GM21529 (cell line): ENCODE data around the gene SLC6A3.

Experiments used
- ATAC-seq: cut with Tn5 transposase; IDR thresholded peaks from one replicate; pipeline ENCODE4 v1.9.1; 2021; ENCODE audit not compliant: unreplicated experiment

SLC6A3 gene

DNA sequence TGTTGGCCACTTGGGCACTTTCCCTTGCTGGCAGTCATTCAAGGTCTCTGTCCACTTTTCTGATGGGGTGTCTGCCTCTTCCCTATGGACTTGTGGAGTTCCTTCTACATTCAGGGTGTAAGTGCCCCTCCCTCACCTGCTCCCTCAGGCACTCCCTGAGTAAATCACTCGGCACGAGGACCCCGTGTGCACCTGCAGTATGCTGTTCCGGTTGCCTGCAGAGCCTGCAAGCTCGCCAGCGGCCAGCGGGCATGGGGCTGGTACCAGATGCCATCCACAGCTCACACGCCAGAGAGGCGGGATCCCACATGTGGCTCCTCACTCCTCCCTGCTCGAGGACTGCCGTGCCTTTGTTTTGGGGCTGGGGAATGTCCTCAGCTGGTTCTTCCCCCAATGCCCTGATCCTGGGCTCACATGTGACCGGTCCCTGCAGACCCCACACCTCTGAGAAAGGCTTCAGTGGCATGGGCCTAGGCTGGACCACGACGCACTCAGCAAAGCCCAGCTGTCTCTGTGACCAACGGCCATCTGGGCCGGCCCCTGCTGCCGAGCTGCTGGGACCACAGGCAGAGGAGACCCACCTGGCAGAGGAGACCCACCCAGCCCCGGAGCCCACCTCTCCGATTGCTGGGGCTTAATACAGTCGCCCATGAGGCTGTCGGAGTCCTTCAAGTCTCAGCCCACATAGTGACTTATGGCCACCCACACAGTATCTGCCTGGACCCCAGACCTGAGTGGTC lies 54.2 kb downstream of the SLC6A3 start:
- no peak for ATAC-seq

DNA sequence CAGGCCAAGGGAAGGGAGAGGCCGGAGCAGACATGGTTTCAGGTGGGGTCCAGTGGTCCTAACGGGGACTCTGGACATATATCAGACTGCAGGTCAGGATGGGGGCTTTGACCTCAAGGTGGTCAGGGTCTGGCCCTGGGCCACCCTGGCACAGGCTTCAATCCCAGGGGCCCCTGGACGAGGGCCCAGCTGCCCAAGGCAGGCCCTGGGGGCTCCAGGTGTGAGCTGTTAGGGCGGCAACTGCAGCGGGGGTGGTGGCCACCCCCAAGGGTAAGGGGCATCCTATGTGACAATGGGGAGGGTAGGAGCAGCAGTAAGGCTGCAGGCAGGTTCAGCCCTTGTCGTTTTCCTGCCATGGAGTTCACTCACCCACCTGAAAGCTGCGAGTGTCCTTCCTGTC lies 54.9 kb downstream of the SLC6A3 start:
- ATAC-seq: no peak

DNA sequence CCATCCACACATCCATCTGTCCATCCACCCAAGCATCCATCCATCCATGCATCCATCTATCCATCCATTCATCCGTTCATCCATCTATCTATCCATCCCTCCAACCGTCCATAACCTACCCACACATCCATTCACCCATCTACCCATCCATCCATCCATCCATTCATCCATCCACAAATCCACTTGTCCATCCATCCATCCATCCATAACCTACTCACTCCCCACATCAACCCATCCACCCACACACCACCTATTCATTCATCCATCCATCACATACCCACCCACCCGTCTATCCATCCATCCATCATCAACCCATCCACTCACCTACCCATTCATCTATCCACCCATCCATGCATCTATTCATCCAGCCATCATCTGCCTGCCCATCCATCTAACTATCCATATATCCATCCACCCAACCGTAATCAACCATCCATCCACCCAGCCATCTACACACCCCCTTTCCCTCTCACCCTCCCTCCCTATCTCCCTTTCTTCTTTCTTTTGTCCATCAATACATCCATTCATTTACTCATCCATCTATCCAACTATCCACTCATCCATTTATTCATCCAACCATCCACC lies 56.8 kb downstream of the SLC6A3 start:
- ATAC-seq: no peak

DNA sequence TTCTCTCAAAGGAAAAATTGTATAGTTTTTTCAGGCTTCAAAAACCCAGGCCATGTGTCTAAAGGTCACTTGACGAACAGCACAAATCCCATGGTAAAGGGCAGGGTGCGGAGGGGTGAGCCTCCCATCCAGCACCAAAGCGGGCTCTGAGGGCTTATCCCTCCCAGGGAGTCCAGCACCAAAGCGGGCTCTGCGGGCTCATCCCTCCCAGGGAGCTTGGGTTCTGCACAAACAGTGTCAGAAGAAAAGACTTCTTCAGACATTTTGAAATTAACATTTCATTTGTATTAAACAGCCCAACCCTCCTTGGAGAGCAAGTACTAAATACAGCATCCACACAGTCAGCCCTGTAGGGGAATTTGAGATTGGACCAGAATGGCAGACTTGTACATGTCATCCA lies 57.4 kb downstream of the SLC6A3 start:
- ATAC-seq: no peak

DNA sequence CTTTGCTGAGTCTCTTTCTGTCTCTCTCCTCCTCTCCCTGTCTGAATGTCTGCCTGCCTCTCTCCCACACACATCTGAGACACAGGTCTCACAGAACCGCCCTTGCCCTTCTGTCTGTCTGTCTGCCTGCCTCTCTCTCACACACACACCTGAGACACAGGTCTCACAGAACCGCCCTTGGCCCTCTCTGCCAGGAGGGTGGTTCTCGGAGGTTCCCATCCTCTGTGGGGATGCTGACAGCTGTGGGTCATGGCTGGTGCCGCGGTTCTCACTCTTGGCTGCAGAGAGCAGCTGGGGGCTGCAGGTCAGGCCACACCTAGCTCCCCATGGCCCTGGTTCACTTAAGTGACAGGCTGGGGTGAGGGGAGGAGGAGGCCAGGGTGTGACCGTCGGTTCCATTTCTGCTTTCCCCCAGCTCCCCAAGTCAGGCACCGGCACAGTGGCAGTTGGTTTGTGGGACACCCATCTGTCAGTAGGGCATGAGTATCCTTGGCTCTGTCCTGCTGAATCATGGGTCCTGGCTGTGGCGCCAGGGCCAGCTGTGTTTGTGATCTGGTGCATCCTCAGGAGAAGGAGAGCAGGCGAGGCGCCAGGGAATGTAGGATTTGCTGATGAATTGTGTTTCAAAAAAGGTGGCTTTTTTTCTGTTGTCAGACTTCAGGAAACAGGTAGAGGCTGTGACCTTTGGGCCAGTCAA lies 58.0 kb downstream of the SLC6A3 start:
- no peak for ATAC-seq

DNA sequence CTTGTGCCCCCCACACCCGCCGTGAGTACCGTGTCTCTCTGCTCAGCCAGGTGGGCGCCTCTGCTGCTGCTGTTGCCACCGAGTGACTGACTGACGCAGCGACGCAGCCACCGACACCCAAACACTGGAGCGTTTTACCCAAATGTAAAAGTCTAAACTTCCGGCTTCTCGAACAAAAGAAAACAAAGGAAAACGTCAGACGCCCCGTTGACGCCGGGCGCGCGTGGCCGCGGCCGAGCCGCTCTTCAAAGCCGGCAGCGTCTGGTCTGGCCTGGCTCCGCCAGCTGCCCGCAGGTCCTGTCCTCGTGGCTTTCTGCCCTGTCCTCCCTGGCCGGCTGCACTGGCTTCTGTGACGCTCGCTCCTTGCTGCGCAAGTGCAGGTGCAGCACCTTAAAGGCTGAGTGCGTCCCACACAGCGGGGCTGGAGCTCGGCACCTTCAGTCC lies 58.9 kb downstream of the SLC6A3 start:
- peak; percentile 49 for ATAC-seq

DNA sequence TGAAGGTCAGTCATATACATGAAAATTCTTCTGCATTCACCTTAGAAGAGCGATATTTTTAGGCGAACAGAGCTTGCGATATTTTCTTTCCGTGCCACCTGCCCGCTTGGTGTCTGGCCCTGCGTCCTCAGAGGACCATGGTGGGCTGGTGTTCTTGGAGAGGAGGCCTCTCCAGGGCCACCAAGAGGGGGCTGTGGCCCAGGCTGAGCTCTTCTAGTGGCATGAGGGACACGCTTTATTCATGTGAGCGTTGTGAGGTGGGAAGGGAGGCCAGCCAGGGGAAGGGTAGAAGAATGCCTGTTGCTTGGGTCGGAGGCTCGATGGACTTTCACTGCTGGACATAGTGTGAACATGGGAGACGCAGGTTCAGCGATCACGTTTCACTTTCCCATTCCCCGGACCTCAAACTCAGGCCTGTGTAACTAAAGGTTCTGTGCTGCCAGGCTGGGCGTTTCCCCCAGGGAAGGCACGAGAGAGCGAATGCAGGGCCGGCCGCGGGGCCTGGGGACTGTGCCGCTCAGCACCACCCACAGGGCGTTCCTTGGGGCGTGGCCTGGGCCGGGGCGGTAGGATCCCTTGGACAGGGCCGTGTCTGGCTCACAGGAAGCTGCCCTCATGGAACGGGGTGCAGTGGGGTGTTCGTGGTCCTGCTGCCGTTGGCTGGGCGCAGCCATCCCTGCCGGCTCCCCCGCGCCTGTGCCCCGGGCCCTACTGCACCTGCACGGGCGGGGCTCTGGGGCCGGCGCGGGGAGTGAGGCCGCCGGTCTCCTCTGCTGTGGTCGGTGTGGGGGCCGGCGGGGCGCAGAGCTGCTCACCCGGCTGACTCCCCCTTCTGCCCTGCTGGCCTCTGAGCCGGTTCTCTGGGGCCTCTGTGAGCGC lies 59.6 kb downstream of the SLC6A3 start:
- ATAC-seq: peak; percentile 97

DNA sequence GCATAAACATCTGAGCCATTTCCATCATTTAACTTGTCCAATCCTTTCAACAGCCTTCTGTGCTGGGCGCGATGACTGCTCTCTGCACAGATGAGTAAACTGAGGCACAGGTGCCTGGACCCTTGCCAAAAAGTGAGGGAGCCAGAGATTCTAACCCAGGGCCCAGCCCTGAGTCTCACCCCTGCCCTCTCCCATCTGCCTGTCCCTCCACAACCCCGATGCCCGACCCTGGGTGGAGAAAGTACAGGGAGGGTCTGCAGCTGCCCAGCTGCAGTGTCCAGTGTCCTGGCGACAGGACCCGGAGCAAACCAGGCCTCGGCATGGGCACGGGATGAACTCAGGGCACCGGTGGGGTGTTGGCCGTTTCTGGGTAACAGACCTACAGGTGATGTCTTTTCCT lies 60.7 kb downstream of the SLC6A3 start:
- ATAC-seq: no peak

DNA sequence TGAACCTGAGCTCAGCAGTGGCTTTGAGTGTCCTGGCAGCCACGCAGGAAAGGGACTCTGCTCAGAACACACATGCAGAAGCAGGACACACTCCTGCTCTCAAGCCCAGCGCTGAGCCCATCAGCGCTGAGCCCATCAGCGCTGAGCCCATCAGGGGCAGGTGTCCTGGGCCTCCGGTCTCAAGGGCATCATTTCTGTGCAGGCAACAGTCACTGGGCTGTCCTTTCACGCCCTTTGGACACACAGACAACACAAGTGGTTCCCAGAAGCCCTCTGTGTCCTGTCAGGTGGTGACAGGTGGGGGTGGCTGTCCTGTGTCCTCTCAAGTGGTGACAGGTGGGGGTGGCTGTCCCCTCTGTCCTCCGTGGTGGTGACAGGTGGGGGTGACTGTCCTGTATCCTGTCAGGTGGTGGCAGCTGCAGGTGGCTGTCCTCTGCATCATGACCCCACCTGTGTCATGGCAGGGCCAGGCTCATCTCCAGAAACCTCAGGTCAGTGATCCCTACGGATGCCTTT lies 61.3 kb downstream of the SLC6A3 start:
- no peak for ATAC-seq

DNA sequence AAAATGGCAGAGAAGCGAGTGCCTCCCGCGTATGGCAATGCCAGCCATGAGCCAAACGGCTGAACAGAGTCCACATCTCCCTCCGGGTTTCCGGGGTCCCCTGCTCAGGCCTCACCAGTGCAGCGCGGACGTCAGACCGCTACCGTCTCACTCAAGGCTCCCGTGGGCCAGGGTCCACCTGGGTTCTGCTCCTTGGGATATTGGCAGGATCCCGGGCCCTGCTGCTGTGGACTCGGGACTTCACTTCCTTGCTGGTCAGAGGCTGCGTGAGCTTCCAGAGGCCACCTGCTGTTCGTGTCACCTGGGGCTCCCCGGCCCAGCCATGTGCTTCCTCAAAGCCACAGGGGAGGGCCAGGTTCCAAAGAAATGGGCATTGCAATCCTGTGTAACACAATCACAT lies 61.9 kb downstream of the SLC6A3 start:
- no peak for ATAC-seq

DNA sequence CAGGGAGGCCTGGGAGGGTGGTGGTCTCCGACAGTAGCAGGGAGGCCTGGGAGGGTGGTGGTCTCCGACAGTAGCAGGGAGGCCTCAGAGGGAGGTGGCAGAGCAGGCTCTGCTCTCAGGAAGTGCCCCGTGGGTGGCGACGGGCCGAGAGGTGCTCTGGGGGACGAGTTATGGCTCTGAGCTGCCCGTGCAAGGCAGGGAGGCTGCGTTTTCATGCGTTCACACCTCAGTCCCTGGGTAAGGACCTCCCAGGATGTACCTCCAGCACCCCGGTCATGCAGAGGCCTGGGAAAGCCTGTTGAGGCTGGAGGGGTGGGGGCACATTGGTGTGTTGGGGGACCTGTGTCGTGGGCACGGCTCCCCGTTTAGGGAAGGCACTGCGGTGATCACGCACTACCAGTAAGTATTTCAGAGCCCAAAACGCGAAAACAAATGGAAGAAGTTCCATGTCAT lies 63.0 kb downstream of the SLC6A3 start:
- no peak for ATAC-seq

DNA sequence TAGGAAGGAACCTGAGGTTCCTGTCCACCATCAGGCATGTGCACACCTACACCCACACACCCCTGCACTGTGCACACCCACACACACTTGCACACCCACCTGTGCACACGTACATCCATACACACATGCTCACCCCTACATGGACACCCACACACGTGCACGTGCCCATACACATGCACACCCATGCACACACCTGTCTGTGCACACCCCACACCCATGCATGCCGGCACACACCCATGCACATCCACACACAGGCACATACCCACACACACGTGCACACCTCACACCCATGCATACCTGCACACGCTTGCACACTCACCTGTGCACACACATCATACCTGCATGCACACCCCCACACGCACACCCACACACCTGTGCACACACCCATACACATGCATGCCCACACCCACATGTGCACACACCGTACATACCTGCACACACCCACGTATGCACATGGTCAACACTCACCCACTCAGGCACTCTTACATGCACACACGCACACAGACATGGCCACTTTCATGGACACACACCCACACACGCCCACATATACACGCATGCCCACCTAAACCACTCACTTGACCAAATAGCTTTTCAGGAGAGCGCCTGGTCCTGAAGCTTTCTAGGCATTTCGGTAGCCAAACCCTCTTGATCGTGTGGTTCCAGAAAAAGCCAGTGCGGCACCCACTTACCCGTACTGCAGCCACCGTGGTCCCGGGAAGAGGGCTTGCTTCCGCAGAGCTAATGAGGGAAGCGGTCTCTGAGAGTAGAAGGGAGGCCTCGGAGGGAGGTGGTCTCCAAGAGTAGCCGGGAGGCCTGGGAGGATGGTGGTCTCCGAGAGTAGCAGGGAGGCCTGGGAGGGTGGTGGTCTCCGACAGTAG lies 63.6 kb downstream of the SLC6A3 start:
- no peak for ATAC-seq

DNA sequence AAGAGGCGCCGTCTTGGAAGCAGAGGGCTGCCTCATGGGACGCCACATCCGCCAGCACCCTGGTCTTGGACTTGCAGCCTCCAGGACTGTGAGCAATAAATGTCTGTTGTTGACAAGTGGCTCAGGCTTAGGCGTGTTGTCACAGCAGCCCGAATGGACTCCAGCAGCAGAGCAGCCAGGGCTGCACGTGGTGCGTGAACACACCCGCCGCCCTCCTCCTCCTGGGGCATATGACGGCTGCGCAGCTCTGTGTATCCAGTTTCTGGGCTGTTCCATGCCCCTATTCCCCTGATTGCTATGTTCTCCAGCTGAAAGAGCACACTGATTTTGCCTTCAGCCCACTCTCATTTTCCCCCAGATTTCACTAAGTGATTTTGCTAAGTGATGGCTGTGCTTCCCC lies 64.3 kb downstream of the SLC6A3 start:
- no peak for ATAC-seq

DNA sequence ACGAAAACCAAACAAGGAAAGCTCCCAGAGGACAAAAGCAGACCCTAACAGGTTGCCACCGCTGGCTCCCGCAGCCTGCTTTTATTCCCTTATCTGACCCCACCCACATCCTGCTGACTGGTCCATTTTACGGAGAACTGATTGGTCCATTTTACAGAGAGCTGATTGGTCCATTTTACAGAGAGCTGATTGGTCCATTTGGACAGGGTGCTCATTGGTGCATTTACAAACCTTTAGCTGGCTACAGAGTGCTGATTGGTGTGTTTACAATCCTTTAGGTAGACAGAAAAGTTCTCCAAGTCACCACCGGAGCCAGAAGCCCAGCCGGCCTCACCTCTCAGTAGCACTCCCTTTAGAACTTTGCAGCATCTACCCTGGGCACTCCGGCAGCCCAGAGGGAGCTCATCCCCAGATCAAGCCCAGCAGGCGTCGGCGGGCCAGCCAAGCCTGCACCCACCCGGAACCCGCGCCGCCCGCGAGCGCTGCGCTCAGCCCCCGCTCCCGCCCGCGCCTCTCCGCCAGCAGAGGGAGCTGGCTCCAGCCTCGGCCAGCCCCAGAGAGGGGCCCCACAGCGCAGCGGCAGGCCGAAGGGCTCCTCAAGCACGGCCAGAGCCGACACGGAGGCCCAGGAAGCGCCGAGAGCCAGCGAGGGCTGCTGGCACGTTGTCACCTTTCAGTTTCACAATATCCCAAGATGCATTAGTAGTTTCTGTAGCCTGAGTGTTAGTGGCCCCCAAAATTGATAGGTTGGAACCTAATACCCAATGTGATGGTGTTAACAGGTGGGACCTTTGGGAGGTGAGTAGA lies 65.0 kb downstream of the SLC6A3 start:
- peak; percentile 81 for ATAC-seq

DNA sequence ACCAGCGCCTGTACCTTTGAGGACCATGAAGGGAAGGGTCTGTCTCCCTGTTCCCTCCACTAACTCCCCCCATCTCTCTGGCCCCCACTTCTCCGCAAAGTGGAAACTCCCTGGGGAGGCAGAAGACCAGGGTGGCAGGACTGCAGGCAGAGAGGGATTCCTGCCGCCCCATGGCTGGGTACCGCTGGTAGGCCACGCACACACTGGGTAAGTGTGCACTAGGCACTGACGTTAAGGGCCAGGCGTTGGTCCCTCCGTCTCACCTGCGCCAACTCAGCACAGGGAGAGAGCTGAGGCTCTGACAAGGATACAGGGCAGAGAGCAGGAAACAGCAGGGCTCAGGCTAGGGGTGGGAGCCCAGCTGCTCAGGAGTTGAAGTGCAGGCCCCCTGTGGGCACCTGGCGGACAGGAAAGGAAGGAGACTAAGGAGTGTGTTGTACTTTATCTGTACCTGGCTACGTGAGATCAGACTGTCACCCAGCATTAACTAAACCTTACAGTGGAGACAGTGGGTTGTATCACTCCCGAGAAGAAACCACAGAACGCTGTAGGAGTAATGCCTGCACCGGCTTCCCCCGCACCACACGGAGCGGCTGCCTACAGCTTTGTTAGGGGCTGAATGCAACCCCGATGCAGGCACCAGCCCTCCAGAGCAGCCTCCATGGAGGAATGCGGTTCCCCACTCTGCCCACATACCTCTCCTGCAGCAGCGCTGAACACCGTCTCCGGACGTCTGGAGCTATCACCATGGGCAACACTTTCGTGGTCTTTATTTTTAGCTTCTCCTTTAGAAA lies 66.2 kb downstream of the SLC6A3 start:
- no peak for ATAC-seq

DNA sequence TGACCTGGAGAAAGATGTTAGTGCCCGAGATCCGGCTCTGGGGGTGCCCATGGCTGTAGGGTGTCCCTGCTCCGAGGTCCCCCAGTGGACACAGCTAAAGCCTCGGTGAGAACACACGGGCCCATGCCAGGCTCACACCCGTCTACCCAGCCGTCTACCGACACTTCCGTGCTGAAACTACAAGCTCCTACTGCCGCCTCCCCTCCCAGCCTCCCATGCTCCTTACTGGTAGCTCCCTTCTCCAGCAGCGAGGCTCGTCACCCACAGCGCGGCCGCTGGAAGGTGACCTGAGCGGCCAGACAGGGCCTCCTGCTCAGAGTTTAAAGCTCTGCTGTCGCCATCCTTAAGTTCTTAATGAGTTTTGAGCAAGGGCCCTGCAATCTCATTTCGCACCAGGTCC lies 67.1 kb downstream of the SLC6A3 start:
- no peak for ATAC-seq

DNA sequence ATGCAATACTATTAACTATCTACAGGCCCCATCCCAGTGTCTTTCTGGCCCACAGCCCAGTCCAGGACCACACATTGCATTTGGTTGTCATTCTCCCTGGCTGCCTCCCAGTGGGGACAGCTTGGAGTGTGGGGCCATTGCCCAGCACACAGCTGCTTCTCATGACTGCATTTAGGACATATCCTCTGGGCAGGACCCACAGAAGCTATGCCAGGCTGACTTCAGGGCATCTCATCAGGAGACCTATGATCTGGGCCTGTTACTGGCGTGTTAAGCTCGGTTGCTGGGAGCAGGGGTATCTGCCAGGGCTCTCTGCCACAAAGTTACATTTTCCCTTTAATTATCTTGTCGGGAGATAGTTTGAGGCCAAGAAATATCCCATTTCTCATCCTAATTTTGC lies 68.3 kb downstream of the SLC6A3 start:
- ATAC-seq: no peak
